ENCODE data around the gene GATD1.
A peak's percentile ranks its signal among the peaks of the same experiment; 100 is the strongest.

GATD1 gene

GRCh38 chr11:774873-775592 is 2.3 kb downstream of the GATD1 start:
- peaks cover 30% of the 10 kb centered on the region for H3K36me3 ChIP-seq (replicated peaks; ENCODE audit: low read depth, low read length)
- H4K20me1 ChIP-seq (ENCODE audit: insufficient read depth, low read length), result peaks cover 31% of the 10 kb centered on the region
- peaks cover 13% of the 10 kb centered on the region for H3K4me1 ChIP-seq (ENCODE audit: low read length)
- peak overlapping the region; percentile 97 for H3K4me2 ChIP-seq (ENCODE audit: low read length)
- no peak overlapping the region for H3K27ac ChIP-seq (ENCODE audit: low read length)
- H2AFZ ChIP-seq (ENCODE audit: low read depth, low read length), result no peak overlapping the region
- TF ChIP-seq CTCF (IDR thresholded peaks at IDR 0.05; ENCODE audit: low read depth, low read length), result no peak
- TF ChIP-seq EZH2phosphoT487 (IDR thresholded peaks at IDR 0.05; ENCODE audit: low read depth), result no peak
- H3K79me2 ChIP-seq (ENCODE audit: low read length), result peaks cover 79% of the 10 kb centered on the region
- H3K9me3 ChIP-seq (ENCODE audit: insufficient read depth, low read length), result no peaks in the 10 kb centered on the region
- no peaks in the 10 kb centered on the region for H3K27me3 ChIP-seq (ENCODE audit: low read depth, low read length)
- H3K9ac ChIP-seq (ENCODE audit: low read length), result no peak overlapping the region
- H3K4me3 ChIP-seq (ENCODE audit: low read length), result no peak overlapping the region

- H3K9me3 ChIP-seq (ENCODE audit: insufficient read depth, low read length), result no peaks in the 10 kb centered on the region
- H3K27ac ChIP-seq (ENCODE audit: low read length), result no peak overlapping the region
- H3K4me3 ChIP-seq (ENCODE audit: low read length), result no peak overlapping the region
- H3K4me1 ChIP-seq (ENCODE audit: low read length), result peaks cover 13% of the 10 kb centered on the region
- H3K27me3 ChIP-seq (ENCODE audit: low read depth, low read length), result no peaks in the 10 kb centered on the region
- H2AFZ ChIP-seq (ENCODE audit: low read depth, low read length), result no peak overlapping the region
- H3K79me2 ChIP-seq (ENCODE audit: low read length), result peaks cover 79% of the 10 kb centered on the region
- H3K9ac ChIP-seq (ENCODE audit: low read length), result no peak overlapping the region
- TF ChIP-seq EZH2phosphoT487 (IDR thresholded peaks at IDR 0.05; ENCODE audit: low read depth) (no peak), CTCF (IDR thresholded peaks at IDR 0.05; ENCODE audit: low read depth, low read length) (no peak)
- H4K20me1 ChIP-seq (ENCODE audit: insufficient read depth, low read length), result peaks cover 31% of the 10 kb centered on the region
- H3K36me3 ChIP-seq (replicated peaks; ENCODE audit: low read depth, low read length), result peaks cover 28% of the 10 kb centered on the region
- H3K4me2 ChIP-seq (ENCODE audit: low read length), result no peak overlapping the region
Measured at GRCh38 chr11:773830-774229, 3.5 kb downstream of the GATD1 start.

GRCh38 chr11:773425-773824 is 3.9 kb downstream of the GATD1 start:
- peaks cover 28% of the 10 kb centered on the region for H3K36me3 ChIP-seq (replicated peaks; ENCODE audit: low read depth, low read length)
- TF ChIP-seq CTCF (IDR thresholded peaks at IDR 0.05; ENCODE audit: low read depth, low read length) (no peak), EZH2phosphoT487 (IDR thresholded peaks at IDR 0.05; ENCODE audit: low read depth) (no peak)
- no peaks in the 10 kb centered on the region for H3K27me3 ChIP-seq (ENCODE audit: low read depth, low read length)
- no peak overlapping the region for H3K27ac ChIP-seq (ENCODE audit: low read length)
- H4K20me1 ChIP-seq (ENCODE audit: insufficient read depth, low read length), result peaks cover 31% of the 10 kb centered on the region
- no peak overlapping the region for H3K4me2 ChIP-seq (ENCODE audit: low read length)
- H3K9ac ChIP-seq (ENCODE audit: low read length), result no peak overlapping the region
- no peaks in the 10 kb centered on the region for H3K9me3 ChIP-seq (ENCODE audit: insufficient read depth, low read length)
- H2AFZ ChIP-seq (ENCODE audit: low read depth, low read length), result no peak overlapping the region
- H3K79me2 ChIP-seq (ENCODE audit: low read length), result peaks cover 77% of the 10 kb centered on the region
- H3K4me3 ChIP-seq (ENCODE audit: low read length), result no peak overlapping the region
- H3K4me1 ChIP-seq (ENCODE audit: low read length), result peaks cover 12% of the 10 kb centered on the region

GRCh38 chr11:772429-773390 is 4.6 kb downstream of the GATD1 start:
- Histone ChIP-seq H3K4me3 (ENCODE audit: low read length) (no peak overlapping the region), H3K36me3 (replicated peaks; ENCODE audit: low read depth, low read length) (peaks cover 28% of the 10 kb centered on the region), H3K4me1 (ENCODE audit: low read length) (peaks cover 8% of the 10 kb centered on the region; the same call in 1 of the 2 replicates), H3K9ac (ENCODE audit: low read length) (no peak overlapping the region), H3K27me3 (ENCODE audit: low read depth, low read length) (no peaks in the 10 kb centered on the region), H3K4me2 (ENCODE audit: low read length) (no peak overlapping the region), H3K9me3 (ENCODE audit: insufficient read depth, low read length) (no peaks in the 10 kb centered on the region), H4K20me1 (ENCODE audit: insufficient read depth, low read length) (peaks cover 31% of the 10 kb centered on the region), H3K79me2 (ENCODE audit: low read length) (peaks cover 70% of the 10 kb centered on the region), H3K27ac (ENCODE audit: low read length) (no peak overlapping the region), H2AFZ (ENCODE audit: low read depth, low read length) (no peak overlapping the region)
- TF ChIP-seq CTCF (IDR thresholded peaks at IDR 0.05; ENCODE audit: low read depth, low read length) (no peak), EZH2phosphoT487 (IDR thresholded peaks at IDR 0.05; ENCODE audit: low read depth) (no peak)
